HepG2 (cell line): ENCODE results near the gene SAA2. TPM values are rescaled to one million over a fixed set of nuclear protein-coding genes. Genes with fewer than 3 reads are reported as not detected.
A peak's percentile ranks its signal among the peaks of the same experiment; 100 is the strongest.

ENCODE experiments used
- ARNTL ChIP-seq: sonication (generic); formaldehyde crosslinking; IDR thresholded peaks from 2 replicates; pipeline ENCODE4 v1.4.0; 2020; ENCODE audit warnings: mild to moderate bottlenecking, missing genetic modification reagents
- FOXA1 ChIP-seq, 2 experiments: fragments of 450-650 bp in 1 of 2; sonication (generic) in 1 of 2; formaldehyde crosslinking in 1 of 2; IDR thresholded peaks; 2 replicates each; pipeline versions ENCODE4 v1.4.0 to v1.6.1; 2016 to 2020; ENCODE audit warnings: missing genetic modification reagents in 1 of 2
- GZF1 ChIP-seq: sonication (generic); formaldehyde crosslinking; IDR thresholded peaks from 2 replicates; pipeline ENCODE4 v1.5.1; 2020; ENCODE audit warnings: mild to moderate bottlenecking, missing genetic modification reagents
- KDM1A ChIP-seq: IDR thresholded peaks from 2 replicates; pipeline ENCODE4 v1.6.1; 2016; ENCODE audit warnings: missing compliant biosample characterization
- LCORL ChIP-seq, 2 experiments: fragments of 450-650 bp in 1 of 2; sonication (generic) in 1 of 2; formaldehyde crosslinking in 1 of 2; IDR thresholded peaks; 2 replicates each; pipeline versions ENCODE4 v1.5.0 to v1.6.1; 2017 to 2020; ENCODE audit warnings: antibody characterized with exemption in 1 of 2, missing genetic modification reagents in 1 of 2
- MXD4 ChIP-seq: IDR thresholded peaks from 2 replicates; pipeline ENCODE4 v1.6.1; 2016; ENCODE audit warnings: mild to moderate bottlenecking, missing biosample characterization, missing genetic modification reagents
- MXI1 ChIP-seq: IDR thresholded peaks from 3 replicates; pipeline ENCODE4 v1.6.1; 2012; ENCODE audit warnings: low read depth, low read length, inconsistent platforms, borderline replicate concordance
- RXRB ChIP-seq: IDR thresholded peaks from 2 replicates; pipeline ENCODE4 v1.6.1; 2016; ENCODE audit warnings: borderline replicate concordance, missing genetic modification reagents, missing compliant biosample characterization
- SOX13 ChIP-seq, 3 experiments: fragments of 450-650 bp in 1 of 3; sonication (generic) in 1 of 3; formaldehyde crosslinking in 1 of 3; IDR thresholded peaks in 2 of 3; conservative IDR thresholded peaks in 1 of 3; 2 replicates each; pipeline versions ENCODE4 v1.5.0 to v1.6.1; 2016 to 2020; ENCODE audit warnings: antibody characterized with exemption in 1 of 3, mild to moderate bottlenecking in 1 of 3, missing compliant biosample characterization in 1 of 3, missing genetic modification reagents in 1 of 3, moderate library complexity in 1 of 3
- TEAD3 ChIP-seq: optimal IDR thresholded peaks from 2 replicates; pipeline ENCODE3; 2016; ENCODE audit warnings: borderline replicate concordance
- THYN1 ChIP-seq: sonication (generic); formaldehyde crosslinking; IDR thresholded peaks from 2 replicates; pipeline ENCODE4 v1.8.1; 2023; ENCODE audit warnings: low read depth, mild to moderate bottlenecking, moderate library complexity, missing genetic modification reagents, borderline replicate concordance
- ZNF556 ChIP-seq: sonication (generic); formaldehyde crosslinking; IDR thresholded peaks from 2 replicates; pipeline ENCODE4 v1.4.0; 2020; ENCODE audit warnings: mild to moderate bottlenecking, missing genetic modification reagents, borderline replicate concordance
- ZNF652 ChIP-seq: IDR thresholded peaks from 2 replicates; pipeline ENCODE4 v1.6.1; 2016; ENCODE audit warnings: low read depth, borderline replicate concordance
- ZNF772 ChIP-seq: sonication (generic); formaldehyde crosslinking; IDR thresholded peaks from 2 replicates; pipeline ENCODE4 v1.5.0; 2020; ENCODE audit warnings: mild to moderate bottlenecking, missing genetic modification reagents
- ZNF891 ChIP-seq: sonication (generic); formaldehyde crosslinking; IDR thresholded peaks from 2 replicates; pipeline ENCODE4 v1.5.0; 2020; ENCODE audit warnings: mild to moderate bottlenecking, missing genetic modification reagents
- polyA plus RNA-seq, 8 experiments: library from polyadenylated mRNA; depleted of rRNA in 3 of 8; stranded (reverse) in 7 of 8; unstranded in 1 of 8; fragments of >200 nt; fragmentation: Illumina TruSeq in 4 of 8; extraction: Trizol in 4 of 8; gene quantifications; 2 replicates each; pipeline versions ENCODE4 v1.2.1 to v1.2.3, GENCODE V29; 2011 to 2016; ENCODE audit warnings: low read depth in 4 of 8, missing spikeins in 1 of 8, mixed read lengths in 1 of 8; ENCODE audit not compliant: insufficient read depth in 1 of 8
- total RNA-seq, 5 experiments: library from RNA; depleted of rRNA; stranded (reverse); fragments of >200 nt; fragmentation: Illumina TruSeq; extraction: Trizol; gene quantifications; 2 replicates each; pipeline ENCODE4 v1.2.3, GENCODE V29; 2016; ENCODE audit warnings: low read depth in 1 of 5
- TF ChIP-seq, protein P1 (sequence below): IDR thresholded peaks from 2 replicates; pipeline ENCODE4 v1.6.1; 2016; ENCODE audit warnings: low read depth
- TF ChIP-seq, protein P2 (sequence below): sonication (generic); formaldehyde crosslinking; IDR thresholded peaks from 2 replicates; pipeline ENCODE4 v1.5.0; 2020; ENCODE audit warnings: mild to moderate bottlenecking, missing genetic modification reagents
- TF ChIP-seq, protein P3 (sequence below): sonication (generic); formaldehyde crosslinking; IDR thresholded peaks from 2 replicates; pipeline ENCODE4 v1.4.0; 2020; ENCODE audit warnings: missing genetic modification reagents
- TF ChIP-seq, protein P4 (sequence below): sonication (generic); formaldehyde crosslinking; IDR thresholded peaks from 2 replicates; pipeline ENCODE4 v1.4.0; 2020; ENCODE audit warnings: missing genetic modification reagents, borderline replicate concordance

SAA2 gene
- total and polyA plus RNA-seq, 2 of the 13 experiments (the other 11 are each of a cell fraction or from before 2014, with no cell fraction given) = 0.27 TPM; not detected in 1

DNA sequence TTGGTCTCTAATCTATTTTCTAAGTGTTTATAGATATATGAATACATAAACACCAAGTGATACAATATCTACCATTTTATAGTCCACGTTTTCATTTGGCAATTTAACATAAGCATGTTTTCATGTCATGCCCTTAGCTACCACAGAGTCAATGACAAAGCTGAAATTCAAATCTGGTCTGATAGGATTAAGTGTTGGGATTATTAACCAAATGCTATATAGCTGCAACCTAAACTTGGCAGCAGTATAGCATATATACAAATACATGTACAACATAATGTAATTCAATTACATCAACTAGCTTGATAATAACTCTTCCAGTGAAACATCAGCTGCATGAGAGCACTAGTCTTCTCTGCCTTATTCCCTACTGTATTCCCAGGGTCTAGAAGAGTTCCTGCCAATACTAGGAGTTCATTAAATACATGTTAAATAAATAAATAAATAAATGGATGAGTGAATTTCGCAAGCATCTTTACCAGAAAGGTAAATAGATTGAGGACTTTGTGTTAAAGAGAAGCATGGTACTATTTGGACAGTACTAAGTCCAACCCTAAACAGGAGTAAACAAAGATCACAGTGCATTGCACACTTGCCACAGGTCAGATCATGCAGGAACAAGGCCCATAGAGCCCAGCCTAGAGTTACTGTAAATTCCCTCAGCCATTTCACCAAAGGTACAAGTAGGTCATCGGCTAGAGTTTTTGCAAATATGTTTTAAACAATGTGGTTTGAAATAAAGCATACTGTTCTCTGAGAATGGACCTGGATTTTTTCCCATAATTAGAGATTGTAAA, 24.7 kb downstream of the SAA2 start (continued):
- TF ChIP-seq THYN1 (CRISPR knock-in tag) (no peak), LCORL (IDR thresholded peaks at IDR 0.05) (peak; percentile 97), LCORL (CRISPR knock-in tag; IDR thresholded peaks at IDR 0.05) (peak; percentile 84; the same call in 1 of the 2 replicates), ZNF652 (CRISPR knock-in tag) (peak; percentile 53; the same call in 1 of the 2 replicates), ARNTL (peak; percentile 56; the same call in 1 of the 2 replicates), FOXA1 (IDR thresholded peaks at IDR 0.05) (peak; percentile 76), FOXA1 (CRISPR knock-in tag; IDR thresholded peaks at IDR 0.05) (peak; percentile 89), TEAD3 (CRISPR knock-in tag) (peak; percentile 88), MXI1 (0 out of 3 replicates have a peak, but pooled peaks have one; percentile 50), SOX13 (IDR thresholded peaks at IDR 0.05) (no peak), SOX13 (CRISPR knock-in tag; conservative IDR thresholded peaks at IDR 0.05 in 1 of 2, IDR thresholded peaks at IDR 0.05 in 1 of 2) (peak in 1 of 2 experiments; percentile 88; a peak in 2 of 4 replicates), KDM1A (CRISPR knock-in tag) (peak; percentile 79), ZNF891 (CRISPR knock-in tag) (no peak), ZNF772 (CRISPR knock-in tag) (peak; percentile 57; the same call in 1 of the 2 replicates), MXD4 (CRISPR knock-in tag) (0 out of 2 replicates have a peak, but pooled peaks have one; percentile 26), GZF1 (CRISPR knock-in tag) (no peak), ZNF556 (CRISPR knock-in tag) (peak; percentile 28; the same call in 1 of the 2 replicates), RXRB (CRISPR knock-in tag) (peak; percentile 83)
- TF ChIP-seq, protein P1, sequence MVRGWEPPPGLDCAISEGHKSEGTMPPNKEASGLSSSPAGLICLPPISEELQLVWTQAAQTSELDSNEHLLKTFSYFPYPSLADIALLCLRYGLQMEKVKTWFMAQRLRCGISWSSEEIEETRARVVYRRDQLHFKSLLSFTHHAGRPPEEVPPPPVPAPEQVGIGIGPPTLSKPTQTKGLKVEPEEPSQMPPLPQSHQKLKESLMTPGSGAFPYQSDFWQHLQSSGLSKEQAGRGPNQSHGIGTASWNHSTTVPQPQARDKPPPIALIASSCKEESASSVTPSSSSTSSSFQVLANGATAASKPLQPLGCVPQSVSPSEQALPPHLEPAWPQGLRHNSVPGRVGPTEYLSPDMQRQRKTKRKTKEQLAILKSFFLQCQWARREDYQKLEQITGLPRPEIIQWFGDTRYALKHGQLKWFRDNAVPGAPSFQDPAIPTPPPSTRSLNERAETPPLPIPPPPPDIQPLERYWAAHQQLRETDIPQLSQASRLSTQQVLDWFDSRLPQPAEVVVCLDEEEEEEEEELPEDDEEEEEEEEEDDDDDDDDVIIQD (CRISPR knock-in tag) = peak; percentile 93; the same call in 1 of the 2 replicates
- TF ChIP-seq, protein P2, sequence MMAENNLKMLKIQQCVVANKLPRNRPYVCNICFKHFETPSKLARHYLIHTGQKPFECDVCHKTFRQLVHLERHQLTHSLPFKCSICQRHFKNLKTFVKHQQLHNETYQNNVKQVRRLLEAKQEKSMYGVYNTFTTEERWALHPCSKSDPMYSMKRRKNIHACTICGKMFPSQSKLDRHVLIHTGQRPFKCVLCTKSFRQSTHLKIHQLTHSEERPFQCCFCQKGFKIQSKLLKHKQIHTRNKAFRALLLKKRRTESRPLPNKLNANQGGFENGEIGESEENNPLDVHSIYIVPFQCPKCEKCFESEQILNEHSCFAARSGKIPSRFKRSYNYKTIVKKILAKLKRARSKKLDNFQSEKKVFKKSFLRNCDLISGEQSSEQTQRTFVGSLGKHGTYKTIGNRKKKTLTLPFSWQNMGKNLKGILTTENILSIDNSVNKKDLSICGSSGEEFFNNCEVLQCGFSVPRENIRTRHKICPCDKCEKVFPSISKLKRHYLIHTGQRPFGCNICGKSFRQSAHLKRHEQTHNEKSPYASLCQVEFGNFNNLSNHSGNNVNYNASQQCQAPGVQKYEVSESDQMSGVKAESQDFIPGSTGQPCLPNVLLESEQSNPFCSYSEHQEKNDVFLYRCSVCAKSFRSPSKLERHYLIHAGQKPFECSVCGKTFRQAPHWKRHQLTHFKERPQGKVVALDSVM = peak; percentile 18; the same call in 1 of the 2 replicates
- TF ChIP-seq, protein P3, sequence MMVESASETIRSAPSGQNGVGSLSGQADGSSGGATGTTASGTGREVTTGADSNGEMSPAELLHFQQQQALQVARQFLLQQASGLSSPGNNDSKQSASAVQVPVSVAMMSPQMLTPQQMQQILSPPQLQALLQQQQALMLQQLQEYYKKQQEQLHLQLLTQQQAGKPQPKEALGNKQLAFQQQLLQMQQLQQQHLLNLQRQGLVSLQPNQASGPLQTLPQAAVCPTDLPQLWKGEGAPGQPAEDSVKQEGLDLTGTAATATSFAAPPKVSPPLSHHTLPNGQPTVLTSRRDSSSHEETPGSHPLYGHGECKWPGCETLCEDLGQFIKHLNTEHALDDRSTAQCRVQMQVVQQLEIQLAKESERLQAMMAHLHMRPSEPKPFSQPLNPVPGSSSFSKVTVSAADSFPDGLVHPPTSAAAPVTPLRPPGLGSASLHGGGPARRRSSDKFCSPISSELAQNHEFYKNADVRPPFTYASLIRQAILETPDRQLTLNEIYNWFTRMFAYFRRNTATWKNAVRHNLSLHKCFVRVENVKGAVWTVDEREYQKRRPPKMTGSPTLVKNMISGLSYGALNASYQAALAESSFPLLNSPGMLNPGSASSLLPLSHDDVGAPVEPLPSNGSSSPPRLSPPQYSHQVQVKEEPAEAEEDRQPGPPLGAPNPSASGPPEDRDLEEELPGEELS (CRISPR knock-in tag) = peak; percentile 99
- TF ChIP-seq, protein P4, sequence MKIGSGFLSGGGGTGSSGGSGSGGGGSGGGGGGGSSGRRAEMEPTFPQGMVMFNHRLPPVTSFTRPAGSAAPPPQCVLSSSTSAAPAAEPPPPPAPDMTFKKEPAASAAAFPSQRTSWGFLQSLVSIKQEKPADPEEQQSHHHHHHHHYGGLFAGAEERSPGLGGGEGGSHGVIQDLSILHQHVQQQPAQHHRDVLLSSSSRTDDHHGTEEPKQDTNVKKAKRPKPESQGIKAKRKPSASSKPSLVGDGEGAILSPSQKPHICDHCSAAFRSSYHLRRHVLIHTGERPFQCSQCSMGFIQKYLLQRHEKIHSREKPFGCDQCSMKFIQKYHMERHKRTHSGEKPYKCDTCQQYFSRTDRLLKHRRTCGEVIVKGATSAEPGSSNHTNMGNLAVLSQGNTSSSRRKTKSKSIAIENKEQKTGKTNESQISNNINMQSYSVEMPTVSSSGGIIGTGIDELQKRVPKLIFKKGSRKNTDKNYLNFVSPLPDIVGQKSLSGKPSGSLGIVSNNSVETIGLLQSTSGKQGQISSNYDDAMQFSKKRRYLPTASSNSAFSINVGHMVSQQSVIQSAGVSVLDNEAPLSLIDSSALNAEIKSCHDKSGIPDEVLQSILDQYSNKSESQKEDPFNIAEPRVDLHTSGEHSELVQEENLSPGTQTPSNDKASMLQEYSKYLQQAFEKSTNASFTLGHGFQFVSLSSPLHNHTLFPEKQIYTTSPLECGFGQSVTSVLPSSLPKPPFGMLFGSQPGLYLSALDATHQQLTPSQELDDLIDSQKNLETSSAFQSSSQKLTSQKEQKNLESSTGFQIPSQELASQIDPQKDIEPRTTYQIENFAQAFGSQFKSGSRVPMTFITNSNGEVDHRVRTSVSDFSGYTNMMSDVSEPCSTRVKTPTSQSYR (CRISPR knock-in tag) = peak; percentile 24; the same call in 1 of the 2 replicates
